Stimulated activated CD8-positive, alpha-beta memory T cell treated with anti-CD3 and anti-CD28 coated beads, Interleukin-15, amount 100 ng/mL, for 1 hour (primary cell): Measurements from ENCODE around the gene NAALADL1.

ENCODE experiments used
- DNase-seq: peaks from one replicate; pipeline ENCODE4 v3.0.0-alpha.2; 2020; ENCODE audit warnings: low read depth

Gene NAALADL1

DNA sequence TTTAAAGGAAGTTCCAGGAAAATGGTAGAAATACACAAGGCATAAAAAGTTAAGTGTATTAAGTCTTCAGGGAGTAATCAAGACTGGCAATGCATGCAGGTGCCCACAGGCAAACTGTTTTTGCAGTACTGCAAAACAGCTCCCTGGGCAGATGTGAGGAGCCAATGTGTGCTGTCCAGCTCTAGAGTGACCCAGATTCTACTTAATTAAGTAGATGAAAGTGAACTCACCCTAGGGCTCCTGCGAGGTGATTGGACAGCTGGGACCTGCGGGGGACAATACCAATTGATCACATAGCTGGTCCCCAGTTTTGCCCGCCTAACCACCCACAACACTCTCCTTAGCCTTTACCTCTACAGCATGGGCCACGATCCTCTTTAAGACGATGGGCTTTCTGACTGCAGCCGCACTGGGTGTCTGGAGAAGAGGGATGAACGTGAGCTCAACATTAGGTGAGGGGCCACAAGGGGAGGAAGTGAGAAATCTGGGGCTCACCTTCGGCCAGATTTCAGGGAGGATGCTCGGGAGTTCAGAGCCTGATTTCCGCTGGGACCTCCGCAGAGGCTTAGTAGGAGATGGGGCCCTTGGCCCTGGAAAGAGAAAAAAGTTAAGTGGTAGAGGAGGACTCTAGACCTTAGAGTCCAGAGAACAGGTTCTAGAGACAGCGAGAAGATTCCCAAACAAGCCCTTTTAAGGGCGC, 24.9 kb upstream of the NAALADL1 start:
- no peak for DNase-seq

GRCh38 chr11:65078786-65079342, 20.5 kb upstream of the NAALADL1 start:
- DNase-seq, result no peak

DNA sequence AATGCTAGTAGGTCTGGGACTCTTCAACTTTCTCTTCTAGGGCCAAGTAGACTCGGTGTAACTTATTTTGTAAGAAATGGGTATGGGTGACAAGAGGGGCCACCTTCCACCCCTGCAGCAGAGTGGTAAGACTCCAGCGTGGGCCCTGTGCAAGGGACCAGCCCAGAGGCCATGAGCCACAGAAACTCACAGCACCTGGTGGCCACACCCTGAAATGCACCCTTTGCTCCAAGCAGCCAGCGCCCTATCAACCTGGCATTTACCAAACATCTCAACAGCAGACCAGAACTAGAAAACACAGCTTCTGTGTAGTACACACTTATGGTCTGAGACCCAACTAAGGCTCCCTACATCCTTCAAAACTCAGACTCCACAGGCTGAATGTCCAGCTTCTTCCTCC, 19.8 kb upstream of the NAALADL1 start:
- peak; percentile 68 for DNase-seq

DNA sequence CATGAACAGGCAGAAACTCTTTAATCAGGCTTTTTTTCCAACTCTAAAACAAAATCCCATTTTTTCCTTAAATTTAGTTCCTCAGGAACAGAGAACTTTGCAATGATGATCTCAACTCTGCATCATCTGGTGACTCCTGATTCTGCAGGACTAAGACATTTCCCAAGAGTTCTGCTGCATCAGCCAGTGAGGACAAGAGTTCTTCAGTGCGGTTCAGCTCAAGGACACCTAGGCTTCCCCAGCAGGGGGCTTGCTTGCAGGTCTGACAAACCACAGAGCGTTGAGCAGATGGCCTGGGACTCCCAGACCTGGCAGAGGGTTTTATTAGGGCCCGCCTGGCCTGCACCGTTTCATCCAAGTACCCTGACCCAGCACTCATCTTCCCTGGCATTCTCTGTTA, 19.1 kb upstream of the NAALADL1 start:
- DNase-seq, result no peak

DNA sequence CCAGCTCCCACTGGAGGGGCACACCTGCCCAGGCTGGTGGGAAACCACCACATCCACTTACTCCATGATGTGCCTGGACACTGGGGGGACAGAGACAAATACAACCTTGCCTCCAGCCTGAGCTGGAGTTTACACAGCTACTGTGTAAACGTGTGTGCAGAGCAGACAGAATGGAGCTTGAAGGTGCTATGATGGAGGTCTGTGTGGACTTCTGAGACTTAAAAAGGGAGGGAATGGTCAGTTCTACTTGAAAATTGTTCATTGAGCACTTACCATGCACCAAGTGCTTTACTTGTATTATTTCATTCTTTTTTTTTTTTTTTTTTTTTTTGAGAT, 14.2 kb upstream of the NAALADL1 start:
- no peak for DNase-seq

DNA sequence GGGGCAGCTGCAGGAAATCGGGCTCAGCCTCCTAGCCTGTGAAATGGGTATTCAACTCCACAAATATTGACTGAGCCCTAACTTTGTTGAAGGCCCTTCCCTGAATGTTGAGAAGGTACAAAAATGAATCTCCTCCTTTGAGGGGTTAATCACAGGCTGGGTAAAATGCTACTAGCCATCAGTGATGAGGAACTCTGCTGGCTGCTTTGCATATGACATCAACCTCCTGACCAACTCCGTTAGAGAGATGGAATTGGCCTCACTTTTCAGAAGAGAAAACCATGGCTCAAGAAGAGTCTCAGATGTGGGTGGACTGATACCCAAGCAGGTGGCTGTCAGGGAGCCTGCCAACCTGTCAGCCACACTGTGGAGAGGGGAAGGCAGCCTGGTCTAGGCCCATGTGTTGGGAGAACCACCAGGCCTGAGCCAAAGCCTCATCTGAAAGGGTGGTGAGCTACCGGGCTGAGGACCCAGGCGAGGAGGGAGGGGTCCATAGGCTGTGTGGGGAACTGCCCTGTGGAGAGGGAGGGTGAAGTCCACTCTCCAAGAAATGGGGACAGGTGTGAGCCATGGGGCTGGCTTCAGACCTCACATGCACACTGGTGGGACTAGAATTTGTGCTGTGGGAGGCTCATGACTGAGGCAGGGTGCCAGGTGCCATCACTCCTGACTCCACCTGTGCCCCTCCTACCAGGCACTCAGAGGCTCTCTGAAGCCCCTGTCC, 13.7 kb upstream of the NAALADL1 start:
- no peak for DNase-seq

GRCh38 chr11:65069217-65069616, 10.9 kb upstream of the NAALADL1 start:
- no peak for DNase-seq

- no peak for DNase-seq
Measured at GRCh38 chr11:65067446-65067845, 9.1 kb upstream of the NAALADL1 start.

GRCh38 chr11:65066805-65067291, 8.5 kb upstream of the NAALADL1 start:
- no peak for DNase-seq

DNA sequence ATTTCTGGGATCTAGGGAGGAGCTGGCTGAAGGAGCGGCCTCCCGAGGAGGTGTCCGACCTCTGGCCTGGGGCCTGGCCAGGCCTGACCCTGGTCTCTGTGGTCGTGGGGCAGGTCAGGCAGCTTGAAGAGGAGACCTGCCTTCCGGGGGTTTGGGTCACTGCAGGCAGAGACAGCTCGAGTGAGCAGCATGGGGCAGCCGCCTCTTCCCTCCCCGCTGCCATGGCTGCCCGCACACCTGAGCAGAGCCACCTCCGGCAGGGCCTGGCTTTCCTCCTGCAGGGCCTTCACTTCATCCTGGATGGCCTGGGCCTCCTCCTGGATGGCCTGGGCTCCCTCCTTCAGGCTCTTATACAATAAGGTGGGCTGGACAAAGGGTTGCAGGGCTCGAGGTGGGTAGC, 8.0 kb upstream of the NAALADL1 start:
- no peak for DNase-seq

DNA sequence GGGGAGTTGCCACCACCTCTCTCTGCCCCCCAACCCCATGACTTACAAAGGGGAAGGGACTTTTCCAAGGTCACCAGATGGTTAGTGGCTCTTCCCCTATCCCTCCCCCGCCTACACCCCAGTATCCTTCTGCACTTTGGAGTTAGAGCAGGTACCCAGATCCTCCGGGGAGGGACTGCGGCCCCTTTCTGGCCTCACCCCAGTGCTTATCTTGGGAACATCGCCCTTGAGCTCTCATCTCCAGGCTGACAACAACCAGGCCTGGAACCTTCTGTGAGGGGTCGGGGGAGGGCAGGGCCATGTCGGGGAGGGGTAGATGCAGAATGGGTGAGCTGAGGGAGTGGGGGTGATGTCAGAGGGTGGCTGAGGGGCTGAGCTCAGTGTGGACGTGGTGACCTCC, 7.5 kb upstream of the NAALADL1 start:
- DNase-seq, result no peak

DNA sequence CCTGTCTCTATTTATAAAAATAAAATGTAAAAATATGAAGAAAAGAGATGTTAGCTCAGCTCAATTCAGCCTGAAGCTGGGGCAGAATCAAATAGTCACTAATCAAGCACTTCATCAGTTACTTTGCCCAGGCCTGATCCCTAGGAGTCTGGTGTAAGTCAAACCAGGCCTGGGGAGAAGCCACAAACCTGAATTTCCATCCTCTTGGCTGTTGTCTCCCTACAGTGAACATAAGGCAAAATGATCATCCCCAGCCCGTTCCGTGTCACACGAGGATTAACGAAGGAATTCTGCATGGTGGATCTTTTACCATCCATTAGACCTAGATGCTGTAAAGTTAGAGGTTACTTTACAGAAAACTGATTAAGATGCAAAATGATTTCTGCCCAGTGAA, 6.5 kb upstream of the NAALADL1 start:
- no peak for DNase-seq

- DNase-seq, result no peak
Measured at GRCh38 chr11:65063532-65063931, 5.2 kb upstream of the NAALADL1 start.

- DNase-seq, result no peak
Measured at GRCh38 chr11:65060913-65061408, 2.6 kb upstream of the NAALADL1 start.

GRCh38 chr11:65059959-65060824, 1.8 kb upstream of the NAALADL1 start:
- DNase-seq, result no peak

DNA sequence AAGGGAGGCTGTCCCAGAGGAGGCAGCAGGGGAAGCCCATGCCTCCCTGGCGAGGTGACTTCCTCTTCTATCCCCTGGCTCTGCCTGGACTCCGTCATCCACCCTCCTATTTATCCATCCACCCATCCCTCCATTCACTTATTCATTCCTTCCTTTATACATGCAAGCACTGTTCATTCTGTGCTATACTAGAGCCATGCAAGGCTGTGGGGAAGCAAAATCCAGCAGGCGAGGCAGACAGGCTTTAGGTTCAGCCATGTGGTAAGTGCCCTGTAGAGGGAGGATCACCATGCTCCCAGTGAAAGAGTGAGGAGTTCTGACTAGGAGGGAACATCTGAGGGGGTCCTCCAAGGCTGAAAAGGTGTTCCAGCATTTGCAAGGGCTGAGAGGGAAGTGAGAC, 1.2 kb upstream of the NAALADL1 start:
- no peak for DNase-seq

DNA sequence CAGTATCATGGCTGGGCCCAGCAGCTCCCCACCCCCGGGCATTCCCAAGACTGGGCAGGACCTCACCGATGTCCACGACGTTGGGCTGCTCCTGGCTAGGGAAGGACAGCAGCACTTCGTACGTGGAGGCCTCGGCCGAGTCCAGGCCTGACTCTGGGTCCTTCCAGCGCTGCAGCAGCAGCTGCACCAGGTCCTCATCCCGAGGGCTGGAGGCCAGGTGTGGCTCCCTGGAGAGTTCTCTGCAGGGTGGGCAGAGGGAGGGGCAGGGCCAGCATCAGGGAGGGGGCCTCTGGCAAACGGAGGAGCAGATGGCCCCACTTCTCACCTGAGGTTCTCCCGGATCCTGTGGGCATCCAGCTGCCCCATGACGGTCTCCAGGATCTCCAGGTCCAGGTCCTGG, 341 bp downstream of the NAALADL1 start:
- no peak for DNase-seq

- no peak for DNase-seq
Measured at GRCh38 chr11:65057526-65057925, 827 bp downstream of the NAALADL1 start.

GRCh38 chr11:65056999-65057398, 1.4 kb downstream of the NAALADL1 start:
- no peak for DNase-seq

- no peak for DNase-seq
Measured at GRCh38 chr11:65055538-65055937, 2.8 kb downstream of the NAALADL1 start.

DNA sequence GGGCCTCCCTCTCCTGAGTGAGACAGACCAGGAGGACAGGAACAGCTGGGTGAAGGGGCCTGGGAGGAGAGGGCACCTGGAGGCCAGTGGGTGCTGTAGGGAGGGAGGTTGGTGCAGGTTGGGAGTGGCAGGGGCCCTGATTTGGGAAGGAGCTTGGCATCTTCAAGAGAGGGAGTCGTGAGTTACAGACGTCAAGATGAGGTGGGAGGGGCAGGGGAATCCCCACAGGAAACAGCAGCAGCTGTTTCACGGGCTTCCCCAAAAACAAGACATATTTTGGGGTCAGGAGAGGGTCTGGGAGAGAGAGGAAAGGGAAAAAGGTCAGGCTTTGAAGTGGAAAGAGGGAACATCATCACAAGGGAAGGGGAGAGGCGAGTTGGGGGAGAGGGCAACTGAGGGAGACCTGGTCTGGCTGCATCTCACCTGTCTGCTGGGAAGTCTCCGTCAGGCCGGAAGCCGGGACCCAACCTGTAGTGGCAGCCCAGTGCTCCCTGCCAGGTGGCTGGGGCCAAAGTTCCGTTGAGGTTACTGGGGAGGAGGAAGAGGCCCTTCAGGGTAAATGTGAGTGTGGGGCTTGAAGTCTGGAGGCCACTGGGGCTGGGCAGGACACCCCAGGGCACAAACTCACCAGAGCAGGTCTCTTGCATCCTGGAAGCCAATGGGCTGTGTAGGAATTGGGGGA, 4.4 kb downstream of the NAALADL1 start:
- DNase-seq, result no peak

DNA sequence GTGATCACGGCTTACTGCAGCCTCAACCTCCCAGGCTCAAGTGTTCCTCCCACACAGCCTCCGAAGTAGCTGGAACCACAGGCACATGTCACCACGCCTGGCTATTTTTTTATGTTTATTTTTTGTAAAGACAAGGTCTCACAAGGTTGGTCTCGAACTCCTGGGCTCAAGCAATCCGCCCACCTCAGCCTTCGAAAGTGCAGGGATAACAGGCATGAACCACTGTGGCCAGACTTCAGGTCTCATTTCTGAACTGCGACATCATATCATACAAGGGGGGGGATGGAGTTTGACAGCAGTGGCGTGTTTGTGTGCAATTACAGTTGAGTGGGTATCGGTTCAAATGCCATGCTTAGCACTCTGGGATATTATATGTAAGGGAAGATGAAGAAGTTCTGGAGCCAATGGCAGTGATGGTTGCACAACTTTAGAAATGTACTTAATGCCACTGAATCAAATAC, 6.9 kb downstream of the NAALADL1 start:
- DNase-seq, result no peak
